ENCODE measurements around the gene RABGGTA.

DNA sequence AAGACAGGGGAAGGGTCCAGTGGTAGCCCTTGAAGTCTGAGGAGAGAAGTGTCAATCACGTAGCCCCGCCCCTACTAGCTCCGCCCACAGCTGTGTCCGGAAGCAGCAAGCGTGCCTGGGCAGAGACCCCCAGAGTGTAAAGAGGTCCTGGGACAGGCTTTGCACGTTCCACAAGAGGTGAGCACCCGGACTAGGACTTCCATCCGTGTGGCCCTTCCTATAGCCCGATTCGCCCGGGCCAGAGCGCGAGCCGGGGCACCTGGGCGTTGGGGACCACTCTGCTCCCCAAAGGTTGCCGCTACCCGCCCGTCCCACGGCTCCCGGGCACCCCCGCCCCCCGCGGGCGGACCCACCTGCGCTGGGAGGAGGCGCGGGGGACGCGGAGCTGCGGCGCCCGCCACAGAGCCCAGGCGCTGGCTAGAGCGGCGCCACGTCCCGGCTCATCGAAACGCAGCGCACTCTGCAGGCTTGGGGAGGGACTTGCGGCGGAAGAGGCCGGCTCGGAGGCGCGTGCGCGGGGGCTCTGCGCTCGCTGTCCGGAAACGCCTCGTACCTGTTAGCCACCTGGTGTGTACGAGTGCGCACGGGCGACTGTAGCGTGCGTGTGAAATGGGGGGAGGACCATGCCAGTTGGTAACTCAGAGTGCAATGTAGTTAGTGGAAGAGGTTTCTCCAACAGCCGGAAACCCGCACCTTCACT, at the start of gene RABGGTA:
- TF ChIP-seq, protein P1, sequence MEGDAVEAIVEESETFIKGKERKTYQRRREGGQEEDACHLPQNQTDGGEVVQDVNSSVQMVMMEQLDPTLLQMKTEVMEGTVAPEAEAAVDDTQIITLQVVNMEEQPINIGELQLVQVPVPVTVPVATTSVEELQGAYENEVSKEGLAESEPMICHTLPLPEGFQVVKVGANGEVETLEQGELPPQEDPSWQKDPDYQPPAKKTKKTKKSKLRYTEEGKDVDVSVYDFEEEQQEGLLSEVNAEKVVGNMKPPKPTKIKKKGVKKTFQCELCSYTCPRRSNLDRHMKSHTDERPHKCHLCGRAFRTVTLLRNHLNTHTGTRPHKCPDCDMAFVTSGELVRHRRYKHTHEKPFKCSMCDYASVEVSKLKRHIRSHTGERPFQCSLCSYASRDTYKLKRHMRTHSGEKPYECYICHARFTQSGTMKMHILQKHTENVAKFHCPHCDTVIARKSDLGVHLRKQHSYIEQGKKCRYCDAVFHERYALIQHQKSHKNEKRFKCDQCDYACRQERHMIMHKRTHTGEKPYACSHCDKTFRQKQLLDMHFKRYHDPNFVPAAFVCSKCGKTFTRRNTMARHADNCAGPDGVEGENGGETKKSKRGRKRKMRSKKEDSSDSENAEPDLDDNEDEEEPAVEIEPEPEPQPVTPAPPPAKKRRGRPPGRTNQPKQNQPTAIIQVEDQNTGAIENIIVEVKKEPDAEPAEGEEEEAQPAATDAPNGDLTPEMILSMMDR (IDR thresholded peaks at IDR 0.05; ENCODE audit: low read depth, low read length, poor library complexity, severe bottlenecking), result peak; percentile 82
- no peak for TF ChIP-seq EZH2phosphoT487 (IDR thresholded peaks at IDR 0.05; ENCODE audit: borderline replicate concordance, low read length)
